ENCODE measurements around the gene KCNE1.
A peak's percentile ranks its signal among the peaks of the same experiment; 100 is the strongest.
"Not testable (repeated sequence)": the region's sequence is repeated elsewhere in the genome, so short reads cannot be mapped to it uniquely, and the experiment has no call there.

The KCNE1 gene

DNA sequence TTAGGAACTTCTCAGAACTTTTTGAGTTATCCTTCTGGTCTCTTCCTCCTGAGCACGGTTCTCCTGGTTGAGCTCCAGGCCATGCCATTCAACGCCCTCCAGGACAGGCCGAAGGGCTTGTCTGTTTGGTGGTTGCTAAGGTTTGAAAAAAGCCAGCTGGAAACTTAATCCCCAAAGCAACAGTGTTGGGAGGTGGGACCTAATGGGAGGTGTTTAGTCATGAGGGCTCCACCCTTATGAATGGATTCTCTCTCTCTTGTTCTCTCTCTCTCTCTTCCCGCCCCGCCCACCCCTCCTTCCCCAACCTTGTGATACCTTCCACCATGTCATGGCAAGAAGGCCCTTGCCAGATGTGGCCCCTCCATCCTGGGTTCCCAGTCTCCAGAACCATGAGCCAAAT is 829 bp downstream of the KCNE1 start:
- DNase-seq (ENCODE audit: low read depth), result no peak

DNA sequence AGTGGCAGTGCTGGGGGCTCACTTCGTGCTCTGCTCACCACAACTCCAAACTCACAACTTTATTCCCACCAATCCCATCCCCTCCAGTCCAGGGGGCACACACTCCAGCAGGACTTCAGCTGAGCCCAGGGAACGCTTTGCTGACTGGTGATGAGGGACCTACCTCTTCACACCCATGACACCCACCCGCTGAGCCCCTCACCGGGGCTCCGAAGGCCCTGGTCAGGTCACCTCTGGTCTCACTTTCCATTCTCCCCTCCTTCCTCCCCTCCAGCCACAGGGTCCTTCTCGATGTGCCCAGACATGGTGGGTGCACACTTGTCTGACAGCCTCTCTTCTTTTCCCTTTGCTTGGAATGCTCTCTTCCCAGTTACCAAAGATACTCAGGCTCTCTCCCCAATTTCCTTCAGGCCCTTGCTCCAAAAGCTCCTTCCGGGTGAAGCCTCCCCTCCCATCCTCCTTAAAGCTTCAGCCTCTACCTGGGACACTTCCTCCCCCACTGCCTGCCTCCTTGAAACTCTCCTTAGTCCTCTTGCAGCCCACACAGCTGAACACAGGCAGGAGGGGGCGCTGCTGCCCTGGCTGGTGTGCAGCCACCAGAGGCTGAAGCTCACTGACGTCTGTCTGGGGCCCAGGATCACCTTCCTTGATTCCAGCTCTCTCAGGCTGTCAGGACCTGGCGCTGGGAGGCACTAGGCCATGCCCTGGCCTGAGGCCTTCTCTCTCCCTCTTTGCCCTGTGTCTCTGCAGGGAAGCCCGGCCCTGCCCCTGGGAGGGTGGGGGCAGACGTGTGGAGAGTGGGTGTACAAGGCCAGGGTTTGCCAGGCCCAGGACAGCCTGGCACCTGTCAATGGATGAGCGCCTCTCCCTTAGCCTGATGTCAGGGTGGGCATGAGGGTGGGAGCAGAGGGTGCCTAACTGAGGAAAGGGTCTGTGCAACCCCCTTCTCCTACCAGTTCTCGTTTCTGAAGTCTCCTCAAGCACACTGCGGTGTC is 1.6 kb downstream of the KCNE1 start:
- peak; percentile 66 for DNase-seq (ENCODE audit: low read depth)

DNA sequence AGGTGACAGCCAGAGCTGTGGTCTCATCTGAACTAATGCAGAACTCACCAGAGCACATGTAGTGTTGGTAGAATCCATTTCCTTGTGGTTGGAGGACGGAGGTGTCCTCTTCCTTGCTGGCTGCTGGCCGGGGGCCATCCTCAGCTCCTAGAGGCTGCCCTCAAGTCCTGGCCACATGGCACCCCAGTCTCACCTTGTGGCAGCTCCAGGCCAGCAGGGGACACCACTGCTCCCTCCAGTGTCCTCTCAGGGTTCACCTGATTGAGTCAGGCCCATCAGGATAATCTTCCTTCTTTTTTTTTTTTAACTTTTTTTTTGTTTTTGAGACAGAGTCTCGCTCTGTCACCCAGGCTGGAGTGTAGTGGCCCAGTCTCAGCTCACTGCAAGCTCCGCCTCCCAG is 2.9 kb downstream of the KCNE1 start:
- DNase-seq (ENCODE audit: low read depth), result no peak

DNA sequence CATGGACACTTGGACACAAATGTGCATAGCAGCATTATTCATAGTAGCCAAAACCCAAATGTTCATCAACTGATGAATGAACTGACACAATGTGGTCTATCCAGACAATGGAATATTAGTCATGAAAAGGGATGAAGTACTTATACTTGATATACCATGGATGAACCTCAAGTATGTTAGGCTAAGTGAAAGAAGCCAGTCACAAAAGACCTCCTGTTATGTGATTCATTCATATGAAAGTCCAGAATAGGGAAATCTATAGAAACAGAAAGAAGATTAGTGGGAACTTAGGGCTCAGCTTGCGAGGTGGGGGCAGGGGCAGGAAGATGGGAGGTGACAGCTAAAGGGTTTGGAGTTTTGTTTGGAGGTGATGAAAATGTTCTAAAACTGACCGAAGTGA is 7.4 kb downstream of the KCNE1 start:
- DNase-seq (ENCODE audit: low read depth), result no peak

DNA sequence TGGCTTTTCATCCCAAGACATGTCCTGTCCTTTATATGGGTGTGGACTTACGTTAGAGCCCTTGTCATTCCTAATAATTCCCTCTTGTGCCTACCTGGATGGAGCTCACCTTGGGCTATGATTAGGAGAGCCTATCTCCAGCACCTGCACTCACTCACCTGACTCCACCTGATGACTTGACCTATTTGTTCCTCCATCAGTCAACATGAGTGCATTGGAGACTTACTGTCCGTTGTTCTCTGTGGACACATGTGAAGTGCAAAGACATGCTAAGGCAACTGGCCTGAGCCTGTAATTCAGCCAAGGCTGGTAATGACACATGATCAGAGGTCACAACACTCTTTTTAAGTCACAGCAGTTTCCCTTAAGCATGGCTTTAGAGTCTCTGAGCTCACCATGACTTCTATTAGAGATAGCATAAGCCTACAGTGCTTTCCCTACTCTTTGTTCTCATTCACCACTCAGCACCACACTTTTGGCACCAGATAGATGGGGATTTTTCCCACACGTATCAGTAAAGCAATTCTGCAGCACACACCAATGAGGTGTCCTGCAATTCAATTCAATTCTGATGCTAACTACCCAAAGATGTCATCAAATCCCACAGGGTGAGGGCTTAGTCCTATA is 9.4 kb downstream of the KCNE1 start:
- no peak for DNase-seq (ENCODE audit: low read depth)

DNA sequence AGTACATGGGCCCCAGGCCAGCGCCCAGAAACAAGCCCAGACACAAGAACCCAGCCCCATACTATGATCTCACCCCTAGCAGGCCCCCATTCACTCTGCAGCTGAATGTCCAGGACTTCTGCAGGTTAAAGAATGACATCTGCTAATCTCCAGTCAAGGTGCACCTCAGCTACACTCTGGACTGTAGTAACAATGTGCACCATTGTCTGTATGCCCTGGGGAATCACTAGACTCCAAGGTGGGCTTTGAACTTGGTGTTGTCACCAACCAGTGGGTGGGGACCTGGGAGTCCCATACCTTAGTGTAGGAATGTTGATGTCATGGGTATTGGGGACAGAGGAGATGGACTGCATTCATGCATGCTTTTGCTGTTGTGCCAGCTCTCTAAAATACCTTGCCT is 10.3 kb downstream of the KCNE1 start:
- DNase-seq (ENCODE audit: low read depth), result no peak

DNA sequence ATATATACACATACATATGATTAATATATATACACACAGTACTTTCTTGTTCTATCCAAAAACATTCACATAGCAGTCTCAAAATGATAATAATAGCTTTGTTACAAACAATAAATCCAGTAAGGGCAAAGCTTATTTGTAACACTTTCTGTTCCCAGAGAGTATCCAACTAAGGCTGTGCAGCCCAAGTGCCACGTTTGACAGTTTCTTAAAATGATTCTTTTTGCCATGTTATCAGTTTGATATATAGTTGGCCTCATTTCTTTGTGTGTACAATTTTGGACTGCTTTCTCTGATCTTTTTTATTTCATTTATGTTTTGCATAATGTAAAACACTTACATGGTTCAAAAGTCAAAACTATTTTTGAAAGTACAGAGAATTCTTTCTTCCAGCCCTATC is 11.8 kb downstream of the KCNE1 start:
- no peak for DNase-seq (ENCODE audit: low read depth)

DNA sequence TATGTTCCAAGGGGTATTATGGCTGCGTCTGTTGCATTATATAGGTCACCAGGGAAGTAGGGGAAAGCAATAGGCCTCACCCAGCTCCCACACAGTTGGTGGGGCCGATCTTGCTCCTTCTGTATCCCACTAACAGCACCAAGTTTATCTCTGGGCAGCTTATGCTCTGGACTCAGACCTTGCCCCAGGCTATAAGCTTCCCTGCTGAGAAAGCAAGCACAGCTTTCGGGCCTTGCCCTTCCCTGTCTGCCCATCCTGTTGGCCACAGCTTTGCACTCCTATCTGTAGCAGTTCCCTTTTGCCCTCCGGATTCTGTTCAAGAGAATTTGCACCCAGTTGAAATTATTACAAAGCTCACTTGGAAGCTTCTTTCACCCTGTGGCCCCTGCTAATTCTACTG is 12.9 kb downstream of the KCNE1 start:
- no peak for DNase-seq (ENCODE audit: low read depth)

DNA sequence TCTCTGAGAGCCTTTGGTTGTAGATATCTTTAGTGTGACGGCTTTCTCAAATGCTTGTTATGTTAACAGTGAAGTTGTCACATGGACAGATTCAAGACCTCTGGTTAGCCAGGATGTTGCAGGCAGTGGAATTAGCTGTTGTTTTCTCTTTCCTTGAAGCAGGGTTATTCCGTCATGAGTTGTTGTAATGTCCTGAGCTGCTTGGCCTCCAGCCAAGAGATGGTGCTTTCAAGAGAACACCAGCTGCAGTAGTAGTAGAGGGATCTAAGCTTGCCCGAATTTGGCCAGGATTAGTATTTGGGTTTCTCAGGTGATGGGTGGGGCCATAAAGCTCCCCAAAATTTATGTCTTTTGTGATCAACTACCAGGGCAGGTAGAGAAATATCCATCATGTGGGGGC is 13.4 kb downstream of the KCNE1 start:
- DNase-seq (ENCODE audit: low read depth), result no peak

DNA sequence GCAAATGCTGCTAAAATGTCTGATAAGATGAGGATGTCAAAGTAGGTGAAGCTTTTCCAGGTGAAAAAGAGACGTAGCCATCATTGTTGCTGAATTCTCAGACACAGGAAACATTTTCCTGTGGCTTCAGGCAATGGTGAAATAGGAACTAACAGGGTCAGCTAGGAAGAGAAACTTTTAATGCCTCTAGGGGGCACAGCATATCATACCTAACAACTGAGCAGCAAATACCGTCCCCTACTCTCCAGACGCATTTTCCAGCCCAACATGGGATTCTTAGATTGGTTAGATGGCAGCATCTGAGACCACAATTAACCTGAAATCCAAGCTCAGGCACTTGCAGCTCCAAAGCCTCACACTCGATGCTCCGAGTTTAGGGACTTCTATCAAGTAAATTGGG is 28.2 kb downstream of the KCNE1 start:
- DNase-seq (ENCODE audit: low read depth), result not testable (repeated sequence)

DNA sequence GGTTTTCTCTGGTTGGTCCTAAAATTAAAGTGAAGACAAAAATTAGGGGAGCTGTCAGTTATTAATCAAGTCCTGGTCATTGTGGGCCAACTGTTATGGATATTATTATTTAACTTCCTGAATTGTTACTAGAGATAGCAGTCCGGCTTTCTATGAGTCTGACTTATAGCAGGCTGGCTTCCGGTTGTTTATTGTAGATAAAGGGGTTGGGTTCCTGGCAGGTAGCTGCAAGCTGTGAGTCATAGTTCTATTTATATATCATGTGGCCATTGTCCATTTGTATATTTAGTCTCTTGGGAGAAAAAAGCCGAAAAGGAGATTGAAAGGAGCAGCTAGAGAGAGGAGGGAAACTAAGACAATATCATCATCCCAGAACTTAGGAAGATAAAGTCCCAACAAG is 28.6 kb downstream of the KCNE1 start:
- DNase-seq (ENCODE audit: low read depth), result not testable (repeated sequence)

DNA sequence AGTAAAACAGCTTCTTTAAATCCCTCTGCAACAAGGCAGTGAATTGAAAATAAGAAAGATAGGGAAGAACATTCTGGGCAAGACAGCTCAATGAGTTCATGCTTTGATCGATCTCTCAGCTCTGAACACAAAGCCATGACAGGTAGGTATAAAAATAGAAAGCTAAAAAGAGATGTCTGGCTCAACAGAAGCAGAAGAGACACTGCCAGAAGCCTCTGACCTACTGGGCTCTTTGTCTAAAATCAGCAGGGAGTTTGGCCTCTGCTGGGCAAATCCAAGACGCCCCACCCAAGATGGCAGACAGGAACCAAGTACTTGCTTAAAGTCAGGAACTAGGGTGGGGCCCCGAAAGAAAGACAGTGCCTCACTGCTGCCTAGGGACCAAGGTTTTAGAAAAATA is 44.7 kb downstream of the KCNE1 start:
- not testable (repeated sequence) for DNase-seq (ENCODE audit: low read depth)

DNA sequence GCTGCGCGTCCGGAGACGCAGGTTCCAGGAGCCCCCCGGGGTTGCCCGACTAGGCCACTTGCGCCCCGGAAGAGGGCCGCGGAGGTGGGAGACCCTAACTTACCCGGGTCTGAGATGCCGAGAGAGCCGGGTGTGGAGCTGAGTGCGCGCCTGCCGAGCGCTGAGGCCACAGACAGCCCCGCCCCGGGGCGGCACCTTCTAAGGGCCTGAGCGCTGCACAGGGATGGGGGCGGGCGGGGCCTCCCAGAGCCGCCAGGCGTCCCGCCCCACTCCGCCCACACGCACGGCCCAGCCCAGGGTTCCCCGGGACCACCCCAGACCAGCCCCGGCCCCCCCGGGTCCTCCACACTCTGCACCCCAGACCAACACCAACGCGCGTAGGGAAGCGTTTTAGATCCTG is 52.6 kb downstream of the KCNE1 start:
- DNase-seq (ENCODE audit: low read depth), result not testable (repeated sequence)

DNA sequence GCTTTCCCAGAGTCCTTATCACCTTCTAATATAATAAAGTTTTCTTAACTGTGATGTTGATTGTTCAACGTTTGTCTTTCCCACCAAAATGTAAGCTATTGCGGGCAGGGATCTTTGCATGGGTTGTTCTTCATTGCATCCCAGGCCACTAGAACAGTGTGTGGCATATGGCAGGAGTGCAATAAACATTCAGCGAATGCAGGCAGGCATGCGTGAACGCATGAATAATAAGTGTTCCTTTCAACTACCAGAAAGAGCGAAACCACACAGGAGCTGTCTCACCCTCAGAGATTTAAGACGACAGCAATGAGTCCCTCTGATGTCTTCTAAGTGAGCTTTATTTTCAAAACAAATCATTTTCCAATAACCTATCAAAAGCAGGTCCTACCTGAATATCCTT is 53.7 kb downstream of the KCNE1 start:
- DNase-seq (ENCODE audit: low read depth), result not testable (repeated sequence)

DNA sequence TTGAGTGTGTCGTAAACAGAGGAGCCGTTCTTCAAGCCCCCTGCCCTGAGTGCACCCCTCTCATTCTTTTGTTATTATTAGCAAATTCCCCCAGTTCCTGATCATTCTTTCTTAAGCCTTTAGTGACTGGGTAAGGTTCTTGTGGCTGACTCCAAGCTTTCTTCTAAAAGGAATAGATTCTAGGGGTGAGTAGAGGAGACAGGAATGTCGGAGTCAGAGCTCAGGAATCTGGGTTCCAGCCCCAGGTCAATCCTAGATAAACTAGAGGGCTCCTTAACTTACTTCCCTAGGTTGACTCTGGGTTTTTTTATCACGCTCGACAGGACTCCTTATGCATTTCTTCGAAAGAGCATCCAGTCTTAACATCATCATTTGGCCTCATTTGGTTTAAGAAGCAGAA is 55.8 kb downstream of the KCNE1 start:
- DNase-seq (ENCODE audit: low read depth), result not testable (repeated sequence)

DNA sequence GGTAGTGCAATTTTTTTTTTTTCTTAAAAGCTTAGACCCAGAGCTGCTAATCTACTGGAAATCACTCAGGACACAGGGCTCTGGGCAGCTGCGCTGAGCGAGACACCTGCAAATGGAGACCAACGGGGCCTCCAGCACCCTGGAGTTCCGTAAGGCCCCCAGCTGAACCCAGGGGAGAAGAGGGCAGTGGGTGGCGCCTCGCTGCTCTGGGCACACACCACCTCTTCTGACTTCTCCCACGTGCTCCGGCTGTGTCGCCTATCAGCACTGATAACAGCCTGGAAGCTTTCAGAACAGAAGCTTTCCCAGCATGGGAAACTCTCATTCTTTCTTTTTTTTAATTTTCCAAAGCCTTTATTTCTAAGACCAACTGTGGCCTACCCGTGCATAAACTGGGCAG is 56.4 kb downstream of the KCNE1 start:
- DNase-seq (ENCODE audit: low read depth), result not testable (repeated sequence)

DNA sequence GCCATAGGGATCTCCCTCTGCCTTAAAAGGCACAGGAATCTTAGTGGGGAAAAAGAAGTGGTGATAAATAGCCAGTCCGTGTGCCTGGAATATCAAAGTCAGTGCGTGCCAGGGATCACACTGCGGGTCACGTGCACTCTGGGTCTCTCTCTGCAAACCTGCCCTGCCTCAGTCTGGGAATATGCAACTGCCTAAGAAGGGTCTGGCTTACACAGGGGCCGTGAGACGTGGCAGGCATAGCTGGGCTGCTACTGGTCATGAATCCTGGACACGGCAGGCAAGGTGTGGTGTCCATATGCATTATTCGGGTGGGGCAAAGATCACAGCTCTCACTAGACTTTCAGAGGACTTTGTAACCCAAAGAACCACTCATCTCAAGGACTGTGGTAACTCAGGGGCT is 65.0 kb downstream of the KCNE1 start:
- DNase-seq (ENCODE audit: low read depth), result not testable (repeated sequence)

DNA sequence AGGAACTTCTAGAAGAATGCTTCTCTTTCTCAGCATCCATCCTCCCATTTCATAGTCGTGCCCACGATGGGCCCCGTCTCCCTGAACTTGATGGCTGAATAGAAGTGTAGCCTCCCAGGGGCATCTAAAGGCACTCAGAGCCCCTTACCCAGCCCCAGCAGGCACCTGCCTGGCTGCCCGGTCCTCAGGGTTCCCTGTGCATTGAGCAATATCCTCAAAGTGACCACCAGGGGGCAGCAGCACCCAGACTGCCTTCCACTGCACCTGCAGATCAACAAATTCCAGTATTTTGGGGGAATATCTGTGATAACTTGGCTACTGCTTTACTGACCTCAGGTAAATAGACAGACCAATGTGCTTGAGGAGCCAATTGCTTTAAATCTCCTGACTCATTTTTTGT is 68.5 kb downstream of the KCNE1 start:
- not testable (repeated sequence) for DNase-seq (ENCODE audit: low read depth)

DNA sequence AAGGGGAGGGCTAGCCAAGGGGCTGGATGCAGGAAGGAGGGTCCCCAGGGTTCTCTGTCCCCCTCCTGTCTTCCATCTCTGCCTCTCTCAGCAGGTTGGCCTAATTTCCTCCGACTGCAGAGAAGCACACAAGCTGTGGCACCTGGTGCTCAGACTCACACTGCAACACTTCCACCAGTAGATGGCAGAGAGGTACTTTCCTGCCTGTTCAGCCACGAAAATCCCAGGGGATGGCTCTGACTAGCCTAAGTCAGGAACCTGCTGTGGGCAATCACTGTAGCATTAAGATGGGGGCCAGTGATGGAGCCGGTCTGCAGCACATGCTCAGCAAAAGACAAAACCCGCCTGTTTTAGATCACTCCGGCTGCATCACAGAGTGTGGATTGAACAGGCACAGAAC is 82.3 kb downstream of the KCNE1 start:
- DNase-seq (ENCODE audit: low read depth), result not testable (repeated sequence)

DNA sequence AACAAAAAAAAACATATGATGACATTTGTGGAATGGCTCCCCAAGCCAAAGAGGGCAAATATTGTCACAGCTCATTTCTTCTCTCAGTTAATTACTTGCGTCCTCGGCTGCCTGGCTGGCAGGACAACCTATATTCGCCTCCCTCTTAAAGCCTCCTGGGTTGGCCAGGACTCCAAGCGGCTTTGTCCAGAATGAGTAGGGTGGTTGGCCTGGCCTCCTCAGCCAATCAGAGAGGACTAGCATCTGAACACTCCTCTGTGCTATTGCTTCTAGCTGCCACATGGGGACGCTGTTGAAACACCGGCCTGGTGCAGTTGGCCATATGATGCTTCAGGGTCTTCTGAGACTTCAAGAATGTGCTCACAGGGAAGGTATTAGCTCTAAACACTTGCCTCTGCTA is 83.6 kb downstream of the KCNE1 start:
- not testable (repeated sequence) for DNase-seq (ENCODE audit: low read depth)

DNA sequence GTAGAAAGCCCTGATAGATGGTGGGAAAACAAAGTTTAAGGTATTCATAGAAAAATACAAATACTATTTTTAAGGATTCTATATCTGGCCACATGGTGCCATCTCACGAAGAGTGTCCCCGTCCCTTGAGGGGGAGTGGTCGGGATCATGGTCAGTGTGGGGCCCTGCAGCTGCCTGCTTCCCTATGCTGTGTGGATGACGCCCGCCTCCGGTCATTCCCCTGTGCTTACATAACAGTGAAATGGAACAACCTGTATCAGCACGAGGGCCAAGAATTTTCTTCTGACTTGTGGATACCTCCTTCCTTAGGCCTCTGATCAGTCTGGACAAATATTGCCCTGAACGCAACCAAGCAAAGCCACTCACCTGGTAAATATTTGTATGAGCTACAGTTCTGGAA is 84.7 kb downstream of the KCNE1 start:
- not testable (repeated sequence) for DNase-seq (ENCODE audit: low read depth)

DNA sequence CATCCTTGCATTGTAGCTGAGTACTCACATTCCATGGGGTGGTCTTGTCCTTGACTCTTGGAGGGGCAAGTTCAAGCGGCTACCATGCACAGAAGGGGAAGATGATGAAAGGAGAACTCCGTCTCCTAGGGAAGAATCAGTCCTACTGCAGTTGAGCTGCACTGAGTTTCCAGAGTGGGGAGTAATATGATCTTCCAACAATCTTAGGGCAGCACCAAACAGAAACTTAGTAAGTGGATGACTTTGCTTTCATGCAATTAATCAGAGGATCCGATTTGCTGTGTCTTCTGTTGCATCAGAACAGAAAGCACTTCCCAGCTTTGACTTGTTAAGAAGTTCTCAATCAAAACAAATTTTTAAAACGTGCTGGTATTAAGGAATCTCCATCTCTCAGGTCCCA is 88.2 kb downstream of the KCNE1 start, which contains the start of gene SMIM34:
TSS of gene SMIM34 (minus strand) at position 147 of the 400 bp plus-strand sequence. CDS start at position 35, 112 bp downstream.
- DNase-seq (ENCODE audit: low read depth), result not testable (repeated sequence)

DNA sequence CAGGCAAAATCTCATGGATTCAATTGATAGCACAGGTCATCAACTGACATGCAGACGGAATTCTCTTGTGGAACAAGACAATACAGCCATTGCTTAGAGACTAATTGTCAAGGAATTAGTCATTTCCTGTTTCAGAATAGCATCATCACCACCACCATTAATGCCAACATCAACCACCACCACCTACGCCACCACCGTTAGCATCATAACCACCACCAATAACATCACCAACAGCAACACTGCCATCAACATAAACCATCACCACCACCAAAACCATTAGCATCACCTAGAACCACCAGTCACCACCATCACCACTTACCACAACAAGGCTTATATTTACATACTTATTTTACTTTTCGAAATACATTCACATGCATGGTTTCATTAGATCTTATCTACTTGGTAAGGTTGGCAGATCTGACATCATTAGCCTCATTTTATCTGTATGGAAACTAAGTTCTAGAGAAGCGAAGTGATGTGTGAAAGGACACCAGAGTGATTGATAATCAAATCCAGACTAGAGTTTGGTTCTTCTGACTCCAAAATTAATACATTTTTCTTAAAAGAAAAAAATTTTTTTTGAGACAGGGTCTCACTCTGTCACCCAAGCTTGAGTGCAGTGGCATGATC is 94.4 kb downstream of the KCNE1 start:
- DNase-seq (ENCODE audit: low read depth), result not testable (repeated sequence)

Data from activated T-cell treated with anti-CD3 and anti-CD28 coated beads for 48 hours (primary cell).